ENCODE measurements around the gene GRM2. TPM values are rescaled to one million over a fixed set of nuclear protein-coding genes. Genes with fewer than 3 reads are reported as not detected.

GRM2 gene
- total RNA-seq, 3 donors from 2014 or later: 0.14 to 0.61 (median 0.22) TPM

- Histone ChIP-seq H3K36me3 (ENCODE audit: low read depth) (no peaks in the 10 kb centered on the region), H3K4me1 (ENCODE audit: low read depth) (peaks cover 29% of the 10 kb centered on the region), H3K4me3 (no peak overlapping the region), H3K9me3 (no peaks in the 10 kb centered on the region)
- DNase-seq (peak; percentile 89 to 98 (median 94)), ATAC-seq (peak; percentile 68)
- intact Hi-C loops (cut with DNase I, micrococcal nuclease): loop anchor here (5.0 kb wide), 1 partner anchor 167 kb away; the partner anchor contains the start of gene DCAF1 (in 2 of the 2)
- TF ChIP-seq, protein P1, sequence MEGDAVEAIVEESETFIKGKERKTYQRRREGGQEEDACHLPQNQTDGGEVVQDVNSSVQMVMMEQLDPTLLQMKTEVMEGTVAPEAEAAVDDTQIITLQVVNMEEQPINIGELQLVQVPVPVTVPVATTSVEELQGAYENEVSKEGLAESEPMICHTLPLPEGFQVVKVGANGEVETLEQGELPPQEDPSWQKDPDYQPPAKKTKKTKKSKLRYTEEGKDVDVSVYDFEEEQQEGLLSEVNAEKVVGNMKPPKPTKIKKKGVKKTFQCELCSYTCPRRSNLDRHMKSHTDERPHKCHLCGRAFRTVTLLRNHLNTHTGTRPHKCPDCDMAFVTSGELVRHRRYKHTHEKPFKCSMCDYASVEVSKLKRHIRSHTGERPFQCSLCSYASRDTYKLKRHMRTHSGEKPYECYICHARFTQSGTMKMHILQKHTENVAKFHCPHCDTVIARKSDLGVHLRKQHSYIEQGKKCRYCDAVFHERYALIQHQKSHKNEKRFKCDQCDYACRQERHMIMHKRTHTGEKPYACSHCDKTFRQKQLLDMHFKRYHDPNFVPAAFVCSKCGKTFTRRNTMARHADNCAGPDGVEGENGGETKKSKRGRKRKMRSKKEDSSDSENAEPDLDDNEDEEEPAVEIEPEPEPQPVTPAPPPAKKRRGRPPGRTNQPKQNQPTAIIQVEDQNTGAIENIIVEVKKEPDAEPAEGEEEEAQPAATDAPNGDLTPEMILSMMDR (IDR thresholded peaks at IDR 0.05): peak; percentile 95
Measured at GRCh38 chr3:51669241-51670052, 37.4 kb upstream of the GRM2 start.

- Histone ChIP-seq H3K9me3 (no peaks in the 10 kb centered on the region), H3K4me3 (peak overlapping the region; percentile 57), H3K36me3 (ENCODE audit: low read depth) (no peaks in the 10 kb centered on the region), H3K4me1 (ENCODE audit: low read depth) (peaks cover 29% of the 10 kb centered on the region)
- TF ChIP-seq, protein P1 (IDR thresholded peaks at IDR 0.05): no peak
- ATAC-seq (no peak), DNase-seq (peak in 1 of 3 donors; percentile 11)
- intact Hi-C loops (cut with DNase I, micrococcal nuclease): no loop called here
Measured at GRCh38 chr3:51670053-51670822, 36.6 kb upstream of the GRM2 start.

DNA sequence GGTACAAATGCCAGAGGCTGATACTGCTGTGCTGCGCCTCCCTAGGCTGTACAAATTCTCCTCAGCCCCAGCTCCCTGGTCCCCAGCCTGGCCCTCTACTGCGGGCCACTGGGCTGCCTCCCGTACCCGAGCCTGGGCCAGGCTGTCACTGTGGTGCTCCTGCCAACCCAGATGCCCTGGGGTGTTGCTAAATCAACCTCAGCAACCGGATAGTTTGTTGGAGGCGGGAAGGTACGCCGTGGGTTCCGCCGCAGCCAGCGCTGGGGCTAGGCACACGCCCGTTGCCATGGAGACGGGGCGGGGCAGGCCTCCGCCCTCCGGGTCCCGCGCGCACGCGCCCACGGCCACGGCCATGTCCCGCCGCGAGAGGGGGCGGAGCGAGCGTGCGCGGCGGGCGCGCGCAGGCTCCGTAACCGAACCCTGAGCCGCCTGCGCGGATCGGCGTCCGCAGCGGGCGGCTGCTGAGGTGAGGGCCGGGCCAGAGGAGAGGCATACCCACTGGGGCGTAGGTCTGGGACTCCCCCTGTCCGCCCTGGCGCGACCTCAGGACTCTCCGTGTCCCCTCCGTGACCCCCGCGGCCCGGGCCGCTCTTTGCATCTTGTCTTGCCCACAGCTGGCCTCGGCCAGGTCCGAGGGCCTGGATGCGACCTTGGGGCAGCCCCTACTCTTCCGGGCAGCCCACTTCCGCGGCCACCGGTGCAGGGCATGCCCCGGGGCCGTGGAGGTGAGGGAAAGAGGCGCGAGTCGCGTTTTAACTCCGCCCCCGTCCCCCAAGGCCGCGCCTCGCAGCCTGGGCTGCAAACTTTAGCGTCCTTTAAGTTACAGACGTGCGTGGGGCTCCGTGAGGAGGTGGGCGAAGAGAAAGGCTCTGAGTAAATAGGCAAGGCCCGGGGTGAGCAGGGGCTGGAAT lies 35.8 kb upstream of the GRM2 start, which contains the start of gene TEX264:
Gene TEX264, plus strand, starts transcription at position 430 of the 911 bp plus-strand sequence. CDS start 3,053 bp downstream, outside the sequence.
- Histone ChIP-seq H3K4me1 (ENCODE audit: low read depth) (peaks cover 29% of the 10 kb centered on the region), H3K9me3 (no peaks in the 10 kb centered on the region), H3K36me3 (ENCODE audit: low read depth) (no peaks in the 10 kb centered on the region), H3K4me3 (peak within 1 kb of the TSS; percentile 57)
- ATAC-seq: peak; percentile 89
- intact Hi-C loops (cut with DNase I, micrococcal nuclease): no loop called here
- peak; percentile 93 to 96 (median 95) for DNase-seq
- TF ChIP-seq, protein P1 (IDR thresholded peaks at IDR 0.05): no peak

GRCh38 chr3:51671734-51672475 lies 35.0 kb upstream of the GRM2 start:
- Histone ChIP-seq H3K36me3 (ENCODE audit: low read depth) (no peaks in the 10 kb centered on the region), H3K9me3 (no peaks in the 10 kb centered on the region), H3K4me1 (ENCODE audit: low read depth) (peaks cover 29% of the 10 kb centered on the region), H3K4me3 (peak overlapping the region; percentile 57)
- ATAC-seq (peak; percentile 69), DNase-seq (peak; percentile 71 to 87 (median 87))
- TF ChIP-seq, protein P1 (IDR thresholded peaks at IDR 0.05): no peak
- intact Hi-C loops (cut with DNase I, micrococcal nuclease): no loop called here
